ENCODE results near the gene ASXL1. TPM values are rescaled to one million over a fixed set of nuclear protein-coding genes. Genes with fewer than 3 reads are reported as not detected.

ASXL1 gene
- total and polyA plus RNA-seq, 8 donors, result 9.0 to 185 (median 61.7) TPM

- Histone ChIP-seq H3K27ac (peak overlapping the region in 2 of 5 donors; percentile 1 to 2), H3K27me3 (no peaks in the 10 kb centered on the region), H3K9me3 (no peaks in the 10 kb centered on the region), H3K4me1 (peaks cover 79 to 94% (median 88%) of the 10 kb centered on the region in 4 donors), H3K36me3 (peaks cover 0 to 6% (median 0%) of the 10 kb centered on the region in 4 donors), H3K4me3 (no peak overlapping the region)
- 83 to 93% (median 89%) methylated on average over 7 of the region's 7 CpGs for WGBS, 5 donors
- intact Hi-C loops (cut with DNase I; ENCODE audit: low total_unique reads), result no loop called here
- DNase-seq, result no peak
- TF ChIP-seq POLR2AphosphoS5 (IDR thresholded peaks at IDR 0.05) (no peak), POLR2A (IDR thresholded peaks at IDR 0.05) (no peak), EP300 (IDR thresholded peaks at IDR 0.05) (no peak), CTCF (IDR thresholded peaks at IDR 0.05) (no peak)
Measured at GRCh38 chr20:32478576-32478975, 120.4 kb downstream of the ASXL1 start.

DNA sequence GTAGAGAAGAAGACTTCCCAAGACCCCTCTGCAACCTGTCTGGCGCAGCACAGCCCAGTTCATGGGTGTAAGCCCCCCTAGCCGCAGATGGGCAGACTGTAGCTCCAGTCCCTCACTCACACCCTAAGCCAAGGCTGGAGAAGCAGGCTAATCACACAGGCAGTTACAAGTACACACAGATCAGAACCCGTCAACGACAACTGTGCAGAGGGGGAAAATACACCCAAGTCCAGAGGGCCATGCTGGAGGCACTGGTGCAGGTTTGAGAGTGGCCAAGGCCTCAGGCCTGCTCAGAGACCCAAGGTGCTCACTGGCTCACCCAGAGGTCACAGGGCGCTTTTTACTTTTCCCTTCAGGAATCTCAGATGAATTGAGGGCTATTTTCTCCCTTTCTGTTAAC lies 120.9 kb downstream of the ASXL1 start:
- no peaks in the 10 kb centered on the region for H3K27me3 ChIP-seq
- intact Hi-C loops (cut with DNase I; ENCODE audit: low total_unique reads), result no loop called here
- 78 to 85% (median 78%) methylated on average over 5 of the region's 5 CpGs for WGBS, 5 donors
- peaks cover 75 to 92% (median 87%) of the 10 kb centered on the region in 4 donors for H3K4me1 ChIP-seq
- TF ChIP-seq POLR2A (IDR thresholded peaks at IDR 0.05) (no peak), EP300 (IDR thresholded peaks at IDR 0.05) (no peak), POLR2AphosphoS5 (IDR thresholded peaks at IDR 0.05) (no peak), CTCF (IDR thresholded peaks at IDR 0.05) (no peak)
- peaks cover 0 to 2% (median 0%) of the 10 kb centered on the region in 4 donors for H3K36me3 ChIP-seq
- H3K9me3 ChIP-seq, result no peaks in the 10 kb centered on the region
- no peak for DNase-seq
- H3K27ac ChIP-seq, result peak overlapping the region in 3 of 5 donors; percentile 1 to 93 (median 2)
- no peak overlapping the region for H3K4me3 ChIP-seq

GRCh38 chr20:32479697-32480171 lies 121.6 kb downstream of the ASXL1 start:
- peak overlapping the region in 3 of 5 donors; percentile 88 to 93 (median 90) for H3K27ac ChIP-seq
- no peaks in the 10 kb centered on the region for H3K36me3 ChIP-seq
- WGBS, 5 donors, result 25 to 45% (median 26%) methylated on average over 2 of the region's 2 CpGs
- no peak overlapping the region for H3K4me3 ChIP-seq
- no peaks in the 10 kb centered on the region for H3K9me3 ChIP-seq
- no peak for TF ChIP-seq EP300 (IDR thresholded peaks at IDR 0.05)
- no peak for TF ChIP-seq CTCF (IDR thresholded peaks at IDR 0.05)
- no peak for TF ChIP-seq POLR2A (IDR thresholded peaks at IDR 0.05)
- no peak for TF ChIP-seq POLR2AphosphoS5 (IDR thresholded peaks at IDR 0.05)
- intact Hi-C loops (cut with DNase I; ENCODE audit: low total_unique reads), result loop anchor here (10.0 kb wide), 1 partner anchor 145 kb away; no protein-coding TSS in a partner anchor
- DNase-seq, result peak in 1 of 2 donors; percentile 31
- H3K4me1 ChIP-seq, result peaks cover 68 to 92% (median 87%) of the 10 kb centered on the region in 4 donors
- no peaks in the 10 kb centered on the region for H3K27me3 ChIP-seq

DNA sequence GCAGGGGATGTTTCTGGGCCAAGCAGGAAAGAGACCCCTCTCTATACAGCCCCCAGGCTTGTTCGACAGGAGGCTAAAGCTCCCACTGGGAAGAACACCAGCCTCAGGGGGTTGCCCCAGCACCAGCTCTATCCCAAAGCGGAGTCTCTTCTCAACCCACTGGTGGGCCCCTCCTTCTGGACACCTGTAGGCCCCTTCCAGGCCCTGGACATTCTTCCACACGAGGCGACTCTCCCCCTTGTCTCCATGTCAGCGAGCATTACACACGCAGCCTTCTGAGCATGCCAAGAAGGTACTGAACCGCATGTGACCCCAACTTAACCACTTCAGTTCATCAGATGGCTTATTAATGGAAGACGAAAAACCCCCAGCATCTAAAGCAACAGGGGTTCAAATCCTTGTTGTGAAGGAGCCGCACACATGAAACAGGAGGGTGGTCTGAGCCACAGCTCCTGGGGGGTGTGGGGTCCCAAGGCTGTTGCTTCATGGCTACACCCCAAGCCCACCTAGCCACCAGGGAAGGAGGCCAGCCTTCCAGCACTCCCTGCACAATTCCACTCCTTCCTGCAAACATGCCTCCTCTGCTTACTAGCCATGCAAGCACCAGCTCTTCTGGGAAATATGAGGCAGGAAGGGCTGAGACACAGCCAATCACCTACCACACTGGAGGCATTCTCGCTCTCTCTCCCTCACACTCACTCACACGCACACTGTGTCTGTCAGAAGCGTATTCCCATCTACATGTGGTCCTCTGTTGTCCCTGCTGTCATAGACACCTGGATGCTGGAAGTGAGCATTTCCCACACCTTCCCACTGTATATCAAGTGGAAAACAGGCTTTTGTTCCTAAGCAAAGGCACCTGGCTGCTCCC lies 122.5 kb downstream of the ASXL1 start:
- WGBS, 5 donors, result 46 to 70% (median 63%) methylated on average over 12 of the region's 12 CpGs
- H3K27ac ChIP-seq, result peak overlapping the region; percentile 37 to 93 (median 88)
- DNase-seq, result peak in 1 of 2 donors; percentile 51

More for the DNA sequence above, 122.5 kb downstream of the ASXL1 start:
- Histone ChIP-seq H3K9me3 (no peaks in the 10 kb centered on the region), H3K27me3 (no peaks in the 10 kb centered on the region), H3K36me3 (no peaks in the 10 kb centered on the region), H3K4me1 (peaks cover 59 to 92% (median 86%) of the 10 kb centered on the region in 4 donors), H3K4me3 (peak overlapping the region in 3 of 4 donors; percentile 7 to 92 (median 70))
- TF ChIP-seq POLR2AphosphoS5 (IDR thresholded peaks at IDR 0.05), result peak in 1 of 3 donors; percentile 40
- TF ChIP-seq EP300 (IDR thresholded peaks at IDR 0.05), result no peak
- intact Hi-C loops (cut with DNase I; ENCODE audit: low total_unique reads), result loop anchor here (10.0 kb wide), 1 partner anchor 146 kb away; no protein-coding TSS in a partner anchor

Data from stomach (tissue), 9 donors.